ENCODE measurements around the gene ODAD2. TPM values are rescaled to one million over a fixed set of nuclear protein-coding genes. Genes with fewer than 3 reads are reported as not detected.

Gene ODAD2
- total RNA-seq, 1 donor from 2014 or later = 1.8 TPM

- no peak for DNase-seq (ENCODE audit: low read depth)
- TF ChIP-seq CTCF (IDR thresholded peaks at IDR 0.05; ENCODE audit: insufficient read depth, low read length, poor library complexity, severe bottlenecking) = no peak
- H3K27me3 ChIP-seq (ENCODE audit: control insufficient read depth, insufficient read depth, low read length) = no peaks in the 10 kb centered on the region
- H3K4me3 ChIP-seq (ENCODE audit: low read depth, low read length) = no peak overlapping the region
- no peaks in the 10 kb centered on the region for H3K36me3 ChIP-seq (ENCODE audit: control insufficient read depth, insufficient read depth, low read length)
Measured at GRCh38 chr10:27816320-27816719, 182.6 kb downstream of the ODAD2 start.

GRCh38 chr10:27815846-27816245, 183.0 kb downstream of the ODAD2 start:
- Histone ChIP-seq H3K27me3 (ENCODE audit: control insufficient read depth, insufficient read depth, low read length) (no peaks in the 10 kb centered on the region), H3K4me3 (ENCODE audit: low read depth, low read length) (no peak overlapping the region), H3K36me3 (ENCODE audit: control insufficient read depth, insufficient read depth, low read length) (no peaks in the 10 kb centered on the region)
- TF ChIP-seq CTCF (IDR thresholded peaks at IDR 0.05; ENCODE audit: insufficient read depth, low read length, poor library complexity, severe bottlenecking) = no peak
- DNase-seq (ENCODE audit: low read depth) = no peak

GRCh38 chr10:27815261-27815660, 183.6 kb downstream of the ODAD2 start:
- Histone ChIP-seq H3K27me3 (ENCODE audit: control insufficient read depth, insufficient read depth, low read length) (no peaks in the 10 kb centered on the region), H3K4me3 (ENCODE audit: low read depth, low read length) (no peak overlapping the region), H3K36me3 (ENCODE audit: control insufficient read depth, insufficient read depth, low read length) (no peaks in the 10 kb centered on the region)
- no peak for TF ChIP-seq CTCF (IDR thresholded peaks at IDR 0.05; ENCODE audit: insufficient read depth, low read length, poor library complexity, severe bottlenecking)
- no peak for DNase-seq (ENCODE audit: low read depth)

- no peak overlapping the region for H3K4me3 ChIP-seq (ENCODE audit: low read depth, low read length)
- H3K27me3 ChIP-seq (ENCODE audit: control insufficient read depth, insufficient read depth, low read length) = no peaks in the 10 kb centered on the region
- no peak for DNase-seq (ENCODE audit: low read depth)
- no peaks in the 10 kb centered on the region for H3K36me3 ChIP-seq (ENCODE audit: control insufficient read depth, insufficient read depth, low read length)
- TF ChIP-seq CTCF (IDR thresholded peaks at IDR 0.05; ENCODE audit: insufficient read depth, low read length, poor library complexity, severe bottlenecking) = no peak
Measured at GRCh38 chr10:27805180-27805579, 193.7 kb downstream of the ODAD2 start.

GRCh38 chr10:27804136-27804535, 194.7 kb downstream of the ODAD2 start:
- Histone ChIP-seq H3K27me3 (ENCODE audit: control insufficient read depth, insufficient read depth, low read length) (no peaks in the 10 kb centered on the region), H3K36me3 (ENCODE audit: control insufficient read depth, insufficient read depth, low read length) (no peaks in the 10 kb centered on the region), H3K4me3 (ENCODE audit: low read depth, low read length) (no peak overlapping the region)
- no peak for TF ChIP-seq CTCF (IDR thresholded peaks at IDR 0.05; ENCODE audit: insufficient read depth, low read length, poor library complexity, severe bottlenecking)
- no peak for DNase-seq (ENCODE audit: low read depth)

GRCh38 chr10:27801171-27801785, 197.6 kb downstream of the ODAD2 start:
- peak; percentile 7 for DNase-seq (ENCODE audit: low read depth)
- Histone ChIP-seq H3K36me3 (ENCODE audit: control insufficient read depth, insufficient read depth, low read length) (no peaks in the 10 kb centered on the region), H3K27me3 (ENCODE audit: control insufficient read depth, insufficient read depth, low read length) (no peaks in the 10 kb centered on the region), H3K4me3 (ENCODE audit: low read depth, low read length) (no peak overlapping the region)
- no peak for TF ChIP-seq CTCF (IDR thresholded peaks at IDR 0.05; ENCODE audit: insufficient read depth, low read length, poor library complexity, severe bottlenecking)
